Body of pancreas (tissue), 4 donors: Measurements from ENCODE around the gene NTPCR.

Source experiments
- CTCF ChIP-seq, 7 experiments: fragments of 450-650 bp in 4 of 7; fragments of 200-600 bp in 3 of 7; sonication (generic) in 3 of 7; IDR thresholded peaks; one replicate each; pipeline ENCODE4 v1.5.1; 2016 to 2019; ENCODE audit warnings: antibody characterized with exemption in 7 of 7
- POLR2A ChIP-seq, 3 donors: fragments of 450-650 bp; IDR thresholded peaks; one replicate each; pipeline ENCODE4 v1.6.1; 2016; ENCODE audit warnings: antibody characterized with exemption in 3 of 3, mild to moderate bottlenecking in 2 of 3

GRCh38 chr1:232954594-232955365 is 4.4 kb downstream of the NTPCR start:
- no peak for TF ChIP-seq CTCF (IDR thresholded peaks at IDR 0.05)
- TF ChIP-seq POLR2A (IDR thresholded peaks at IDR 0.05), result no peak
